ENCODE data around the gene MTMR3.

The MTMR3 gene

GRCh38 chr22:30031764-30032455 lies 148.9 kb downstream of the MTMR3 start:
- TF ChIP-seq CTCF (IDR thresholded peaks at IDR 0.05; ENCODE audit: control insufficient read depth, insufficient read depth, low read depth, low read length, missing control alignments) = no peak
- H3K4me3 ChIP-seq (ENCODE audit: control insufficient read depth, low read depth, low read length) = no peak overlapping the region
- DNase-seq (ENCODE audit: low read depth) = no peak

GRCh38 chr22:30033137-30033536 lies 150.2 kb downstream of the MTMR3 start:
- no peak overlapping the region for H3K4me3 ChIP-seq (ENCODE audit: control insufficient read depth, low read depth, low read length)
- no peak for TF ChIP-seq CTCF (IDR thresholded peaks at IDR 0.05; ENCODE audit: control insufficient read depth, insufficient read depth, low read depth, low read length, missing control alignments)
- DNase-seq (ENCODE audit: low read depth) = no peak

GRCh38 chr22:30033901-30034300 lies 150.9 kb downstream of the MTMR3 start:
- H3K4me3 ChIP-seq (ENCODE audit: control insufficient read depth, low read depth, low read length) = no peak overlapping the region
- no peak for TF ChIP-seq CTCF (IDR thresholded peaks at IDR 0.05; ENCODE audit: control insufficient read depth, insufficient read depth, low read depth, low read length, missing control alignments)
- no peak for DNase-seq (ENCODE audit: low read depth)

- H3K4me3 ChIP-seq (ENCODE audit: control insufficient read depth, low read depth, low read length) = no peak overlapping the region
- no peak for TF ChIP-seq CTCF (IDR thresholded peaks at IDR 0.05; ENCODE audit: control insufficient read depth, insufficient read depth, low read depth, low read length, missing control alignments)
- no peak for DNase-seq (ENCODE audit: low read depth)
Measured at GRCh38 chr22:30036656-30037055, 153.7 kb downstream of the MTMR3 start.

GRCh38 chr22:30038219-30038618 lies 155.2 kb downstream of the MTMR3 start:
- H3K4me3 ChIP-seq (ENCODE audit: control insufficient read depth, low read depth, low read length) = no peak overlapping the region
- DNase-seq (ENCODE audit: low read depth) = no peak
- TF ChIP-seq CTCF (IDR thresholded peaks at IDR 0.05; ENCODE audit: control insufficient read depth, insufficient read depth, low read depth, low read length, missing control alignments) = no peak

- TF ChIP-seq CTCF (IDR thresholded peaks at IDR 0.05; ENCODE audit: control insufficient read depth, insufficient read depth, low read depth, low read length, missing control alignments) = no peak
- H3K4me3 ChIP-seq (ENCODE audit: control insufficient read depth, low read depth, low read length) = no peak overlapping the region
- no peak for DNase-seq (ENCODE audit: low read depth)
Measured at GRCh38 chr22:30040499-30041260, 157.7 kb downstream of the MTMR3 start.

Measured in AG09309 (cell line).